ENCODE results near the gene PGRMC2. TPM values are rescaled to one million over a fixed set of nuclear protein-coding genes. Genes with fewer than 3 reads are reported as not detected.

The PGRMC2 gene
- total RNA-seq, 1 experiment from 2014 or later = 77.6 TPM

GRCh38 chr4:128335541-128335940 is 47.9 kb upstream of the PGRMC2 start:
- H3K9me3 ChIP-seq (ENCODE audit: control insufficient read depth, low read depth, low read length) = no peaks in the 10 kb centered on the region
- H2AFZ ChIP-seq (ENCODE audit: low read length) = no peak overlapping the region
- no peaks in the 10 kb centered on the region for H3K9me3 Mint-ChIP-seq
- no peak overlapping the region for H4K8ac ChIP-seq (replicated peaks; ENCODE audit: insufficient read length, low read depth, low read length)
- no peak overlapping the region for H3K18ac ChIP-seq (ENCODE audit: insufficient read length, low read depth, low read length)
- H4K91ac ChIP-seq (ENCODE audit: insufficient read length, low read depth, low read length) = no peak overlapping the region
- H3K56ac ChIP-seq (ENCODE audit: insufficient read length, low read depth, low read length) = no peak overlapping the region
- no peaks in the 10 kb centered on the region for H3K27me3 Mint-ChIP-seq (ENCODE audit: low read depth)
- no peak overlapping the region for H4K5ac ChIP-seq (ENCODE audit: insufficient read length, low read depth, low read length)
- H3K4me3 Mint-ChIP-seq = no peak overlapping the region
- H3K4me2 ChIP-seq (ENCODE audit: insufficient read depth, insufficient read length, low read length) = no peak overlapping the region
- H2BK120ac ChIP-seq (ENCODE audit: low read depth, low read length, poor library complexity, severe bottlenecking) = no peak overlapping the region
- no peaks in the 10 kb centered on the region for H3K23me2 ChIP-seq (ENCODE audit: insufficient read length, low read depth, low read length, poor library complexity, severe bottlenecking)
- no peak overlapping the region for H3T11ph ChIP-seq (ENCODE audit: low read length)
- no peak overlapping the region for H2AK5ac ChIP-seq (ENCODE audit: insufficient read length, low read length)
- H3K4ac ChIP-seq (ENCODE audit: low read depth, low read length) = no peak overlapping the region
- H2BK12ac ChIP-seq (ENCODE audit: insufficient read length, low read depth, low read length) = no peak overlapping the region
- H4K20me1 ChIP-seq (ENCODE audit: control insufficient read depth, insufficient read depth, insufficient read length) = no peaks in the 10 kb centered on the region
- no peaks in the 10 kb centered on the region for H3K4me1 Mint-ChIP-seq
- H3K23ac ChIP-seq (ENCODE audit: insufficient read length, low read depth, low read length) = no peak overlapping the region
- H2BK20ac ChIP-seq (ENCODE audit: low read depth, low read length, poor library complexity, severe bottlenecking) = no peak overlapping the region
- no peak overlapping the region for H3K27ac ChIP-seq (ENCODE audit: insufficient read length, low read depth, low read length)
- TF ChIP-seq CTCF (conservative IDR thresholded peaks at IDR 0.05) = no peak
- H3K36me3 Mint-ChIP-seq (ENCODE audit: insufficient read depth in 1 of 3, low read depth in 3 of 3) = no peaks in the 10 kb centered on the region
- H3K4me1 ChIP-seq (ENCODE audit: insufficient read depth, low read length) = no peaks in the 10 kb centered on the region
- no CpG with 5 or more reads among the region's 3 CpGs for WGBS (ENCODE audit: extremely low coverage, insufficient read length, low lambda C conversion rate)
- no peak overlapping the region for H2BK5ac ChIP-seq (ENCODE audit: insufficient read length, low read length)
- H3K27me3 ChIP-seq (ENCODE audit: insufficient read depth, low read length) = no peaks in the 10 kb centered on the region
- no peak for DNase-seq
- H3K79me1 ChIP-seq (ENCODE audit: insufficient read depth, low read depth, low read length, poor library complexity, severe bottlenecking) = no peaks in the 10 kb centered on the region
- no peaks in the 10 kb centered on the region for H3K79me2 ChIP-seq (ENCODE audit: insufficient read depth, low read length)
- no peak overlapping the region for H3K14ac ChIP-seq (ENCODE audit: insufficient read depth, low read length)
- H3K9ac ChIP-seq (ENCODE audit: extremely low read depth, insufficient read length, low read length) = no peak overlapping the region
- H2BK15ac ChIP-seq (ENCODE audit: low read depth, low read length) = no peak overlapping the region
- no peak overlapping the region for H3K27ac Mint-ChIP-seq
